Sigmoid colon (tissue), 7 donors: Measurements from ENCODE around the gene ITPA. TPM values are rescaled to one million over a fixed set of nuclear protein-coding genes. Genes with fewer than 3 reads are reported as not detected.

ENCODE experiments used
- DNase-seq: peaks from one replicate; pipeline ENCODE4 v3.0.0-alpha.2; 2019
- H3K27ac ChIP-seq, 4 donors: fragments of 200-600 bp; sonication (generic); one replicate each; pipeline ENCODE4 v1.5.1; 2016 to 2019; ENCODE audit warnings: mild to moderate bottlenecking in 1 of 4
- H3K27me3 ChIP-seq, 3 donors: fragments of 200-600 bp; sonication (generic); one replicate each; pipeline ENCODE4 v1.5.1; 2019; ENCODE audit warnings: mild to moderate bottlenecking in 1 of 3
- H3K36me3 ChIP-seq, 4 donors: fragments of 200-600 bp; sonication (generic); one replicate each; pipeline ENCODE4 v1.5.1; 2016 to 2019
- H3K4me1 ChIP-seq, 4 donors: fragments of 200-600 bp; sonication (generic); one replicate each; pipeline ENCODE4 v1.5.1; 2017 to 2019
- H3K4me3 ChIP-seq, 4 donors: fragments of 200-600 bp; sonication (generic); one replicate each; pipeline ENCODE4 v1.5.1; 2017 to 2019; ENCODE audit warnings: mild to moderate bottlenecking in 2 of 4, moderate library complexity in 1 of 4
- H3K9me3 ChIP-seq, 4 donors: fragments of 200-600 bp in 3 of 4; sonication (generic) in 3 of 4; one replicate each; pipeline versions ENCODE4 v1.5.1 to v1.6.1; 2013 to 2019
- CTCF ChIP-seq, 4 experiments: fragments of 450-650 bp in 3 of 4; fragments of 200-600 bp in 1 of 4; IDR thresholded peaks; one replicate each; pipeline ENCODE4 v1.5.1; 2016 to 2019; ENCODE audit warnings: antibody characterized with exemption in 4 of 4, mild to moderate bottlenecking in 3 of 4, moderate library complexity in 2 of 4
- EP300 ChIP-seq, 4 donors: sonication (generic); formaldehyde crosslinking; IDR thresholded peaks; one replicate each; pipeline ENCODE4 v1.6.1; 2017; ENCODE audit warnings: antibody characterized with exemption in 4 of 4
- POLR2A ChIP-seq, 2 donors: fragments of 450-650 bp; IDR thresholded peaks; one replicate each; pipeline ENCODE4 v1.6.1; 2016; ENCODE audit warnings: antibody characterized with exemption in 2 of 2, mild to moderate bottlenecking in 2 of 2, moderate library complexity in 2 of 2
- POLR2AphosphoS5 ChIP-seq, 4 donors: sonication (generic); formaldehyde crosslinking; IDR thresholded peaks; one replicate each; pipeline ENCODE4 v1.6.1; 2017; ENCODE audit warnings: antibody characterized with exemption in 4 of 4
- WGBS, 2 donors: extraction: QIAGEN DNeasy Blood & Tissue Kit; methylation state at CpG; one replicate each; pipeline ENCODE4 v1.1.7; 2013; 5-methylcytosine and 5-hydroxymethylcytosine counted together
- intact Hi-C: fragments of 100-400 bp; cut with DNase I; formaldehyde crosslinking; loops from one replicate; pipeline ENCODE4 v1.15.1; 2023
- polyA plus RNA-seq, 3 donors: library from polyadenylated mRNA; stranded (reverse); fragments of 200-250 nt; gene quantifications; one replicate each; pipeline ENCODE4 v1.2.3, GENCODE V29; 2013
- total RNA-seq, 4 donors: library from RNA; depleted of rRNA; stranded (reverse); fragments of >200 nt; gene quantifications; one replicate each; pipeline ENCODE4 v1.1.0, GENCODE V29; 2016
- donor health status: healthy with polysubstance abuse.
- donor health status: Bipolar disorder and iron deficiency.
- donor health status: healthy.

ITPA gene
- total and polyA plus RNA-seq, 7 donors, result 17.1 to 92.5 (median 31.7) TPM

GRCh38 chr20:3189561-3190131, 19.7 kb upstream of the ITPA start:
- no peaks in the 10 kb centered on the region for H3K4me1 ChIP-seq
- TF ChIP-seq POLR2AphosphoS5 (IDR thresholded peaks at IDR 0.05), result no peak
- no peak for TF ChIP-seq POLR2A (IDR thresholded peaks at IDR 0.05)
- no peak for TF ChIP-seq EP300 (IDR thresholded peaks at IDR 0.05)
- TF ChIP-seq CTCF (IDR thresholded peaks at IDR 0.05), result no peak
- no peaks in the 10 kb centered on the region for H3K9me3 ChIP-seq
- 84 to 91% methylated on average over 4 of the region's 4 CpGs for WGBS, 2 donors
- H3K4me3 ChIP-seq, result no peak overlapping the region
- no peaks in the 10 kb centered on the region for H3K27me3 ChIP-seq
- intact Hi-C loops, result no loop called here
- no peak overlapping the region for H3K27ac ChIP-seq
- DNase-seq, result no peak
- H3K36me3 ChIP-seq, result peaks cover 25 to 56% (median 41%) of the 10 kb centered on the region in 4 donors

- no peak overlapping the region for H3K4me3 ChIP-seq
- peaks cover 33 to 66% (median 50%) of the 10 kb centered on the region in 4 donors for H3K36me3 ChIP-seq
- H3K9me3 ChIP-seq, result no peaks in the 10 kb centered on the region
- no peak for DNase-seq
- no peaks in the 10 kb centered on the region for H3K4me1 ChIP-seq
- WGBS, 2 donors, result 94% methylated on average over 14 of the region's 14 CpGs
- H3K27me3 ChIP-seq, result no peaks in the 10 kb centered on the region
- intact Hi-C loops, result no loop called here
- no peak for TF ChIP-seq EP300 (IDR thresholded peaks at IDR 0.05)
- TF ChIP-seq POLR2AphosphoS5 (IDR thresholded peaks at IDR 0.05), result no peak
- TF ChIP-seq CTCF (IDR thresholded peaks at IDR 0.05), result no peak
- no peak for TF ChIP-seq POLR2A (IDR thresholded peaks at IDR 0.05)
- no peak overlapping the region for H3K27ac ChIP-seq
Measured at GRCh38 chr20:3190681-3191111, 18.6 kb upstream of the ITPA start.

- DNase-seq, result no peak
- H3K4me1 ChIP-seq, result no peaks in the 10 kb centered on the region
- H3K27me3 ChIP-seq, result no peaks in the 10 kb centered on the region
- H3K4me3 ChIP-seq, result no peak overlapping the region
- H3K9me3 ChIP-seq, result no peaks in the 10 kb centered on the region
- TF ChIP-seq CTCF (IDR thresholded peaks at IDR 0.05) (no peak), POLR2A (IDR thresholded peaks at IDR 0.05) (no peak), EP300 (IDR thresholded peaks at IDR 0.05) (no peak), POLR2AphosphoS5 (IDR thresholded peaks at IDR 0.05) (no peak)
- peaks cover 33 to 82% (median 53%) of the 10 kb centered on the region in 4 donors for H3K36me3 ChIP-seq
- H3K27ac ChIP-seq, result no peak overlapping the region
- intact Hi-C loops, result no loop called here
- 91 to 95% methylated on average over 18 of the region's 18 CpGs for WGBS, 2 donors
Measured at GRCh38 chr20:3192226-3193015, 16.9 kb upstream of the ITPA start.

- intact Hi-C loops, result no loop called here
- Histone ChIP-seq H3K27me3 (no peaks in the 10 kb centered on the region), H3K4me3 (no peak overlapping the region), H3K4me1 (no peaks in the 10 kb centered on the region), H3K27ac (no peak overlapping the region), H3K9me3 (no peaks in the 10 kb centered on the region), H3K36me3 (peaks cover 33 to 98% (median 53%) of the 10 kb centered on the region in 4 donors)
- TF ChIP-seq POLR2A (IDR thresholded peaks at IDR 0.05) (no peak), EP300 (IDR thresholded peaks at IDR 0.05) (no peak), POLR2AphosphoS5 (IDR thresholded peaks at IDR 0.05) (no peak), CTCF (IDR thresholded peaks at IDR 0.05) (no peak)
- WGBS, 2 donors, result 95 to 96% methylated on average over 14 of the region's 14 CpGs
- DNase-seq, result no peak
Measured at GRCh38 chr20:3193806-3194616, 15.3 kb upstream of the ITPA start.
